ENCODE results near the gene STARD13.

The STARD13 gene
- 0.05 to 0.39 (median 0.14) reads per million in 3 experiments for total RNA-seq

GRCh38 chr13:33285420-33286124 is at the start of gene STARD13:
TSS of gene STARD13 (minus strand) at chr13:33285755. CDS start at chr13:33285638, 117 bp downstream.
- DNase-seq: no peak

GRCh38 chr13:33334831-33335230 is 49.3 kb upstream of the STARD13 start:
- DNase-seq: no peak

GRCh38 chr13:33331962-33332361 is 46.4 kb upstream of the STARD13 start:
- DNase-seq: no peak

GRCh38 chr13:33330483-33330882 is 44.9 kb upstream of the STARD13 start:
- no peak for DNase-seq

- DNase-seq: no peak
These were observed 43.1 kb upstream of the STARD13 start for GRCh38 chr13:33328701-33329100.

- DNase-seq: no peak
These were observed 41.2 kb upstream of the STARD13 start for GRCh38 chr13:33326723-33327122.

GRCh38 chr13:33326246-33326645 is 40.7 kb upstream of the STARD13 start:
- no peak for DNase-seq

GRCh38 chr13:33323801-33324510 is 38.4 kb upstream of the STARD13 start:
- DNase-seq: no peak

- DNase-seq: no peak
These were observed 37.6 kb upstream of the STARD13 start for GRCh38 chr13:33322965-33323668.

GRCh38 chr13:33322543-33322809 is 36.9 kb upstream of the STARD13 start:
- DNase-seq: no peak

GRCh38 chr13:33321686-33322542 is 36.4 kb upstream of the STARD13 start:
- no peak for DNase-seq

GRCh38 chr13:33319859-33320258 is 34.3 kb upstream of the STARD13 start:
- no peak for DNase-seq

GRCh38 chr13:33318744-33319143 is 33.2 kb upstream of the STARD13 start:
- no peak for DNase-seq

- no peak for DNase-seq
These were observed 32.5 kb upstream of the STARD13 start for GRCh38 chr13:33318037-33318436.

- no peak for DNase-seq
These were observed 31.3 kb upstream of the STARD13 start for GRCh38 chr13:33316890-33317289.

GRCh38 chr13:33313504-33313903 is 27.9 kb upstream of the STARD13 start:
- no peak for DNase-seq

GRCh38 chr13:33312861-33313212 is 27.3 kb upstream of the STARD13 start:
- no peak for DNase-seq

- no peak for DNase-seq
These were observed 26.8 kb upstream of the STARD13 start for GRCh38 chr13:33312150-33312860.

- DNase-seq: no peak
These were observed 25.5 kb upstream of the STARD13 start for GRCh38 chr13:33311040-33311439.

- DNase-seq: no peak
These were observed 24.9 kb upstream of the STARD13 start for GRCh38 chr13:33310245-33311038.

- no peak for DNase-seq
These were observed 23.3 kb upstream of the STARD13 start for GRCh38 chr13:33308863-33309262.

- no peak for DNase-seq
These were observed 22.3 kb upstream of the STARD13 start for GRCh38 chr13:33307843-33308242.

Data from central memory CD4-positive, alpha-beta T cell (primary cell).